GM12873 (cell line): ENCODE results near the gene VIT.

Experiments used
- CTCF ChIP-seq: IDR thresholded peaks from 2 replicates; pipeline ENCODE4 v1.5.1; 2012; ENCODE audit warnings: low read depth, mild to moderate bottlenecking, moderate library complexity, low read length, control low read depth; ENCODE audit not compliant: insufficient read depth; ENCODE audit errors: missing control alignments

Gene VIT

DNA sequence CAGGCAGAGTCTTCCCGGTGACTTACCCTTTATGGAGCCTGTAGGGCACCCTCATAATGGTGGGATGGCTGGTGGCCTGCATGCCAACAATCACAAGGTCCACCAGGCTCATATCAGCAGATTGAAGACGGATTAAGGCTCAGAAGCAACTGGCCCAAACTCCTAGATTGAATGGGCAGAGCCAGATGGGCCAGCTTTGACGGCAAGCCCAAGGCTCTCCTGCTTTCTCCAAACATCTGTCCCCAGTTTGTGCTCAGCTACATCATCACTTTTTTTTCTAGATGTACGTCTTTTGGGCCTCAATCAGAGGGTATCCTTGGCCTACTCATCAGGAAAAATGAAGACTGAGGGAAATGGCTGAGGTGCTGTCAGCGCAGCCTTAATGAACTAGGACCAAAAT, 114.6 kb downstream of the VIT start:
- TF ChIP-seq CTCF, result no peak

DNA sequence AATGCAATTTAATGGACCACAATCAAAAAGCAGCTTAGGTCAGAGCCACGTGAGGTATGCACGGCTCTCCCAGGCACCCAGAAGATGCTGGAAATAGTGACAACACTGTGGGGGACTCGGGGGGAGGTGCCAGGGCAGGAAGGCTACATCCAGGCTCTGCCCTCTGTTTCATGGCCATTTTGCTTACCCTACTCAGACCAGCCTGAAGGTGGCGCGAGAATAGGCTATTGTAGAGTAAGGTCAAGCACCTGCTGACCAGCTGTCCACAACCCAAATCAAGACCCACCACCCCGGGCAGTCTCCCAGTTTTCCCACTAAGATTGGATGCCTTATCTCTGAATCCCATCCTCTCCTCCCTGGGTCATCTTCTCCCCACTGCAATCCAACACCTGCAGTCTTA, 115.7 kb downstream of the VIT start:
- TF ChIP-seq CTCF, result peak; percentile 35

DNA sequence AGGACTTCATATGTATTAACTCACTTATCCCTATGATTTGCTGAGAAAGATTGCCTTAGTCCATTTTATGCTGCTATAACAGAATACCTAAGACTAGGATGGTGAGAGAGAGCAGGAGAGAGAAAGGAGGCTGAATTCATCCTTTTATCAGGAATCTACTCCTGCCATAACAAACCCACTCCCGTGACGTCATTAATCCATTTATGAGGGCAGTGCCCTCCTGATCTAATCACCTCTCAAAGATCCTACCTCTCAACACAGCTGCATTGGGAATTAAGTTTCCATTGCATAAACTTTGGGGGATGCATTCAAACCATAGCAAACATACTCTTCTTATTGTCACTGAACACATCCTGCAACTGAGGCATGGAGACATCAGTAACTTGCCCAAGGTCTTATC, 122.0 kb downstream of the VIT start:
- TF ChIP-seq CTCF, result no peak

DNA sequence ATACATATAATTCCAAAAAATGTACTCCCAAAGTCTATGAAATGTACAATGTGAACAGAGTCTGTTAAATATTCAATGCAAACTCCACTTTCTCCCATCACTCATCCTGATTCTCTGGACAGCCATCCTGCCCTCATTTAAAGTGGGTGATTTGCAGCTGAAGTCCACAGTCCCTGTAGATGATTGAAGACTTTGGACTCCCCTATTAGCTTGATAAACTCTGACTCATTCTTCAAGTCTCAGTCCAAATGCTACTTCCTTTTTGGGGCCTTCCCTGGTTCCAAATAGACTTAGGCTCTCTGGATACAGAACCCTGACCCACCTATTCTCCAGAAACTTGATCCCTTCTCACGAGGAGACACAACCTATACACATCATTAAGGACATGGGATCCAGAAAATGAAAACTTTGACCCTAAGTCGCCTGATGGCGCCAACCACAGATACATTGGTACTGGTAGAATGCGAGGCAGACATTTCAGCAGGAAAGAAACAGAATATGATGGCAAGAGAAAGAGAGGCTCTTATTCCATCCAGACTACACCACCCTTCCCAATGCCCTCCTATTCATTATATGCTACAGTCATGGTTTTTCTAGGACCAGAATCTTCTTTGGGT, 122.7 kb downstream of the VIT start:
- TF ChIP-seq CTCF, result no peak

DNA sequence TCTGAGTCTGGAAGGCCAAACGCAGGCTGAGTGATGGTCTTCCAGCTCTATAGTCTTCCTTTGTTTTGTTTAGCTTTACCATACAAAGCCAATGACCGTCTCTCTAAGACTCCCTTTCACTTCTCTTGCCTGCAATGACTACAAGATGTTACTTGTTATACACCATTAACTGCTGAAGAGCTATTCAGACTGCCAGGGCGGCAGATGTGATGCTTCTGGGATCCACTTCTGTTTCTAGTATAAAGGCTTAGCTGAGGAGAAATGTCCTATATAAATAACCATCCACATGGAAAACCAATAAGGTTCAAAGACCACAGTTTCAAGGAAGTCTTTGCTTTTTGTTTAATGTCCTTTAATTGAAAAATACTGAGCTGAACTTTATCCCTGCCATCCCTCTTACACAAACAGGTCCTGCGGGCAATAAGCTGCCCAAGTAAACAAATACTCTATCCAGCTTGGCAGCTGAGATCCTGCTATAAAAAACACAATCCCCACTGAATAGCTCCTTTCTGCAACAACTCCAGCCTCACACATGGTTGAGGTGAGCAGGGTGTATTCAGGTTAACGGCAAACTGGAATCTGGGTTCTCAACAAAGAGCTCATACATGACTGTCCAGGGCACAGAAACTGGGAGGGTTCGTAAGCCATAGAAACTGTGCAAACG, 124.6 kb downstream of the VIT start:
- TF ChIP-seq CTCF, result no peak

DNA sequence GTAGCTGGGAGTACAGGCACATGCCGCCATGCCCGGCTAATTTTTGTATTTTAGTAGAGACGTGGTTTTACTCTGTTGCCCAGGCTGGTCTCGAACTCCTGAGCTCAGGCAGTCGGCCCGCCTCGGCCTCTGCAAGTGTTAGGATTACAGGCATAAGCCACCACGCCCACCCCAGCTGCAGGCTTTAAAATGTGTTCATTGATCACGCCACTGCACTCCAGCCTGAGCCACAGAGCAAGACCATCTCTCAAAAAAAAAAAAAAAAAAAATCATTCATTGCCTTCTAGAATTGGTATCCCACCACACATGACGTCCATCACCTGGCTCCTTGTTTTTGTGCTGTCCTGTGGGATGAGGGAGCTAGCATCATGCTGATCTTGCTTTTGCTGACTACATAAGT, 127.4 kb downstream of the VIT start:
- TF ChIP-seq CTCF, result no peak

GRCh38 chr2:36824273-36824672, 127.8 kb downstream of the VIT start:
- no peak for TF ChIP-seq CTCF
